ENCODE measurements around the gene LSM2.
A peak's percentile ranks its signal among the peaks of the same experiment; 100 is the strongest.

The LSM2 gene

GRCh38 chr6:31778999-31779885 is 27.5 kb downstream of the LSM2 start:
- Histone ChIP-seq H3K9me3 (replicated peaks; ENCODE audit: low read length) (no peaks in the 10 kb centered on the region), H3K4me2 (ENCODE audit: low read length) (no peak overlapping the region), H3K9ac (ENCODE audit: low read depth, low read length) (no peak overlapping the region), H3K36me3 (ENCODE audit: insufficient read depth, low read length) (peaks cover 58% of the 10 kb centered on the region), H3K4me3 (ENCODE audit: low read length) (no peak overlapping the region), H3K4me1 (ENCODE audit: control insufficient read depth, insufficient read depth, low read length) (peaks cover 15% of the 10 kb centered on the region), H3K27me3 (ENCODE audit: control insufficient read depth, insufficient read depth, low read length) (no peaks in the 10 kb centered on the region)

GRCh38 chr6:31778193-31778592 is 28.6 kb downstream of the LSM2 start:
- no peaks in the 10 kb centered on the region for H3K27me3 ChIP-seq (ENCODE audit: control insufficient read depth, insufficient read depth, low read length)
- peaks cover 52% of the 10 kb centered on the region for H3K36me3 ChIP-seq (ENCODE audit: insufficient read depth, low read length)
- H3K9me3 ChIP-seq (replicated peaks; ENCODE audit: low read length), result no peaks in the 10 kb centered on the region
- no peak overlapping the region for H3K9ac ChIP-seq (ENCODE audit: low read depth, low read length)
- no peak overlapping the region for H3K4me2 ChIP-seq (ENCODE audit: low read length)
- peaks cover 15% of the 10 kb centered on the region for H3K4me1 ChIP-seq (ENCODE audit: control insufficient read depth, insufficient read depth, low read length)
- no peak overlapping the region for H3K4me3 ChIP-seq (ENCODE audit: low read length)

DNA sequence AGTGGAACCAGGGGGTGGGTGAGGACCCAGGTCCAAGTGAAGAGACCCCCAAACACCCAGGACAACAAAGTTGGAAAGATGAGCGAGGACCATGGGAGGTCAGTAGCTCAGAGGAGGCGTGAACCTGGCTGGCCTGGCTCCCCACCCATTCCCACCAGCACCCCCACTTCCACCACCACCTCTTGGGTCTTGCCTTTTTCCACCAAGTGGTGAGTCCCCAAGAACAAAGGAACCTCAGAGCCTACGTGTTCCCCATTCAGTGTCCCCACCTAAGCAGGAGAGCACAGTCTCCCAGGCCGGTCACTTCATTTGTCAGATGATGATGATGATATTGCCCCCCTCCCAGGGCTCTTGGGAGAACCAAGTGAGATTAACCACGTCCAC is 29.1 kb downstream of the LSM2 start:
- H3K4me3 ChIP-seq (ENCODE audit: low read length), result no peak overlapping the region
- H3K9ac ChIP-seq (ENCODE audit: low read depth, low read length), result no peak overlapping the region
- peak overlapping the region; percentile 71 for H3K4me2 ChIP-seq (ENCODE audit: low read length)
- H3K9me3 ChIP-seq (replicated peaks; ENCODE audit: low read length), result no peaks in the 10 kb centered on the region
- no peaks in the 10 kb centered on the region for H3K27me3 ChIP-seq (ENCODE audit: control insufficient read depth, insufficient read depth, low read length)
- H3K36me3 ChIP-seq (ENCODE audit: insufficient read depth, low read length), result peaks cover 47% of the 10 kb centered on the region
- peaks cover 15% of the 10 kb centered on the region for H3K4me1 ChIP-seq (ENCODE audit: control insufficient read depth, insufficient read depth, low read length)

GRCh38 chr6:31776989-31777666 is 29.6 kb downstream of the LSM2 start, which contains the start of gene VWA7:
Gene VWA7 (minus strand): TSS chr6:31777328. CDS start chr6:31776779, 549 bp downstream.
- Histone ChIP-seq H3K9me3 (replicated peaks; ENCODE audit: low read length) (no peaks in the 10 kb centered on the region), H3K4me3 (ENCODE audit: low read length) (peak within 1 kb of the TSS; percentile 48), H3K36me3 (ENCODE audit: insufficient read depth, low read length) (peaks cover 42% of the 10 kb centered on the region), H3K9ac (ENCODE audit: low read depth, low read length) (peak within 1 kb of the TSS; percentile 37), H3K27me3 (ENCODE audit: control insufficient read depth, insufficient read depth, low read length) (no peaks in the 10 kb centered on the region), H3K4me2 (ENCODE audit: low read length) (peak within 1 kb of the TSS; percentile 71), H3K4me1 (ENCODE audit: control insufficient read depth, insufficient read depth, low read length) (peaks cover 15% of the 10 kb centered on the region)

GRCh38 chr6:31776485-31776988 is 30.2 kb downstream of the LSM2 start:
- Histone ChIP-seq H3K36me3 (ENCODE audit: insufficient read depth, low read length) (peaks cover 36% of the 10 kb centered on the region), H3K4me1 (ENCODE audit: control insufficient read depth, insufficient read depth, low read length) (peaks cover 15% of the 10 kb centered on the region), H3K27me3 (ENCODE audit: control insufficient read depth, insufficient read depth, low read length) (no peaks in the 10 kb centered on the region), H3K9me3 (replicated peaks; ENCODE audit: low read length) (no peaks in the 10 kb centered on the region), H3K4me3 (ENCODE audit: low read length) (peak overlapping the region; percentile 48), H3K9ac (ENCODE audit: low read depth, low read length) (peak overlapping the region; percentile 37), H3K4me2 (ENCODE audit: low read length) (peak overlapping the region; percentile 71)

- Histone ChIP-seq H3K36me3 (ENCODE audit: insufficient read depth, low read length) (peaks cover 32% of the 10 kb centered on the region), H3K9me3 (replicated peaks; ENCODE audit: low read length) (no peaks in the 10 kb centered on the region), H3K4me3 (ENCODE audit: low read length) (no peak overlapping the region), H3K9ac (ENCODE audit: low read depth, low read length) (no peak overlapping the region), H3K4me1 (ENCODE audit: control insufficient read depth, insufficient read depth, low read length) (peaks cover 15% of the 10 kb centered on the region), H3K27me3 (ENCODE audit: control insufficient read depth, insufficient read depth, low read length) (no peaks in the 10 kb centered on the region), H3K4me2 (ENCODE audit: low read length) (no peak overlapping the region)
These were observed 30.9 kb downstream of the LSM2 start for GRCh38 chr6:31775633-31776484.

GRCh38 chr6:31775184-31775583 is 31.6 kb downstream of the LSM2 start:
- Histone ChIP-seq H3K27me3 (ENCODE audit: control insufficient read depth, insufficient read depth, low read length) (no peaks in the 10 kb centered on the region), H3K4me2 (ENCODE audit: low read length) (no peak overlapping the region), H3K4me1 (ENCODE audit: control insufficient read depth, insufficient read depth, low read length) (peaks cover 15% of the 10 kb centered on the region), H3K36me3 (ENCODE audit: insufficient read depth, low read length) (peaks cover 25% of the 10 kb centered on the region), H3K4me3 (ENCODE audit: low read length) (no peak overlapping the region), H3K9ac (ENCODE audit: low read depth, low read length) (no peak overlapping the region), H3K9me3 (replicated peaks; ENCODE audit: low read length) (no peaks in the 10 kb centered on the region)

- no peaks in the 10 kb centered on the region for H3K9me3 ChIP-seq (replicated peaks; ENCODE audit: low read length)
- no peak overlapping the region for H3K9ac ChIP-seq (ENCODE audit: low read depth, low read length)
- peaks cover 6% of the 10 kb centered on the region for H3K4me1 ChIP-seq (ENCODE audit: control insufficient read depth, insufficient read depth, low read length)
- no peak overlapping the region for H3K4me2 ChIP-seq (ENCODE audit: low read length)
- H3K27me3 ChIP-seq (ENCODE audit: control insufficient read depth, insufficient read depth, low read length), result no peaks in the 10 kb centered on the region
- H3K4me3 ChIP-seq (ENCODE audit: low read length), result no peak overlapping the region
- no peaks in the 10 kb centered on the region for H3K36me3 ChIP-seq (ENCODE audit: insufficient read depth, low read length)
These were observed 34.8 kb downstream of the LSM2 start for GRCh38 chr6:31771992-31772358.

DNA sequence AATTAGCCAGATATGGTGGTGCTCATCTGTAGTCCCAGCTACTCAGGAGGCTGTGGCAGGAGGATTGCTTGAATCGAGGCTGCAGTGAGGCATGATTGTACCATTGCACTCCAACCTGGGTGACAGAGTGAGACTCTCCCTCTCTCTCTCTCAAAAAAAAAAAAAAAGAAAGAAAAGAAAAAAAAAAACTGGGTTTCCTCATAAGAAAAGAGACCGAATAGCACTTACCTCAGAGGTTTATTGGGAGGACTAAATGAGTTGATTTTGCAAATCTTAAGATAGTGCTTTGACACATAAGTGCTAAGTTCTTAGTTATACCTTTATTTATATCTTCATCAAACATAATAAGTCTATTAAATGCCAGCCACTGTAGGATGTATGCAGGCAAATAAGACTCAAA is 35.9 kb downstream of the LSM2 start:
- H3K9me3 ChIP-seq (replicated peaks; ENCODE audit: low read length), result no peaks in the 10 kb centered on the region
- H3K4me2 ChIP-seq (ENCODE audit: low read length), result no peak overlapping the region
- no peaks in the 10 kb centered on the region for H3K36me3 ChIP-seq (ENCODE audit: insufficient read depth, low read length)
- no peaks in the 10 kb centered on the region for H3K27me3 ChIP-seq (ENCODE audit: control insufficient read depth, insufficient read depth, low read length)
- H3K4me1 ChIP-seq (ENCODE audit: control insufficient read depth, insufficient read depth, low read length), result peaks cover 7% of the 10 kb centered on the region
- H3K4me3 ChIP-seq (ENCODE audit: low read length), result no peak overlapping the region
- no peak overlapping the region for H3K9ac ChIP-seq (ENCODE audit: low read depth, low read length)

- Histone ChIP-seq H3K4me3 (ENCODE audit: low read length) (no peak overlapping the region), H3K36me3 (ENCODE audit: insufficient read depth, low read length) (no peaks in the 10 kb centered on the region), H3K9ac (ENCODE audit: low read depth, low read length) (no peak overlapping the region), H3K27me3 (ENCODE audit: control insufficient read depth, insufficient read depth, low read length) (no peaks in the 10 kb centered on the region), H3K9me3 (replicated peaks; ENCODE audit: low read length) (no peaks in the 10 kb centered on the region), H3K4me2 (ENCODE audit: low read length) (no peak overlapping the region), H3K4me1 (ENCODE audit: control insufficient read depth, insufficient read depth, low read length) (peaks cover 7% of the 10 kb centered on the region)
These were observed 36.9 kb downstream of the LSM2 start for GRCh38 chr6:31769684-31770371.

All from skeletal muscle satellite cell (primary cell).